HepG2 (cell line): Measurements from ENCODE around the gene METTL26.

ENCODE experiments used
- CREB1 ChIP-seq, 2 experiments: fragments of 450-650 bp in 1 of 2; IDR thresholded peaks; 2 replicates each; pipeline ENCODE4 v1.6.1; 2016 to 2017; ENCODE audit warnings: control low read depth in 1 of 2, mild to moderate bottlenecking in 1 of 2, missing compliant biosample characterization in 1 of 2, missing genetic modification characterization in 1 of 2
- CTCF ChIP-seq: sonication (generic); formaldehyde crosslinking; IDR thresholded peaks from 2 replicates; pipeline ENCODE4 v1.5.0; 2020; ENCODE audit warnings: mild to moderate bottlenecking, missing genetic modification reagents, moderate library complexity
- KMT2B ChIP-seq: IDR thresholded peaks from 2 replicates; pipeline ENCODE4 v1.6.1; 2016; ENCODE audit warnings: missing genetic modification reagents, missing compliant biosample characterization
- ZBTB1 ChIP-seq: sonication (generic); formaldehyde crosslinking; IDR thresholded peaks from 2 replicates; pipeline ENCODE4 v1.4.0; 2020; ENCODE audit warnings: missing genetic modification reagents, borderline replicate concordance

DNA sequence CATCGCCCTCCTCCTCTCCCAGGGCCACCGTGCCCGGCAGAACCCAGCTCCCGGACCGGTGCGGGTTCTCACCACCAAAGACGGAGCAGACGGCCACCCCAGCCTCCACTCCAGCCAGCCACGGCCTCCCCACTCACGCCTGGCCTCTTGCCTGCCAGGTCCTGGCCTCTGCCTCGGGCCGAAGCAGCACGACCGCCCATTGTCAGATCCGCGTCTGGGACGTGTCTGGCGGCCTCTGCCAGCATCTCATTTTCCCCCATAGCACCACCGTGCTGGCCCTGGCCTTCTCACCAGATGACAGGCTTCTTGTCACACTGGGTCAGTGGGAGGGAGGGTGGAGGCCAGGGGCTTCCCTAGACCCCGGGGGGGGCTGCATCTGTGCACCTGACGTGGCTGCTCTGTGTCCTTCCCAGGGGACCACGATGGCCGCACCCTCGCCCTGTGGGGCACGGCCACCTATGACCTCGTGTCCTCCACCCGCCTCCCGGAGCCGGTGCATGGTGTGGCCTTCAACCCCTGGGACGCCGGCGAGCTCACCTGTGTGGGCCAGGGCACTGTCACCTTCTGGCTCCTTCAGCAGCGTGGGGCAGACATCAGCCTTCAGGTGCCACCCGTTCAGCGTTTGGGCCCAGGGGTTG lies 25.2 kb upstream of the METTL26 start:
- TF ChIP-seq CTCF (CRISPR knock-in tag) (no peak), CREB1 (IDR thresholded peaks at IDR 0.05) (no peak), CREB1 (CRISPR knock-in tag; IDR thresholded peaks at IDR 0.05) (no peak), ZBTB1 (no peak), KMT2B (CRISPR knock-in tag) (no peak)
